MM.1S (cell line): ENCODE measurements around the gene IGF1R.
"Not testable (repeated sequence)": the region's sequence is repeated elsewhere in the genome, so short reads cannot be mapped to it uniquely, and the experiment has no call there.

Experiments
- DNase-seq: peaks from one replicate; pipeline ENCODE4 v3.0.0-alpha.2; 2015
- H2AFZ ChIP-seq: fragments of 300-600 bp; sonication (generic); 2 replicates; pipeline ENCODE4 v1.6.0; 2016; ENCODE audit warnings: antibody characterized with exemption, low read length
- H3F3A ChIP-seq: fragments of 300-600 bp; sonication (generic); 2 replicates; pipeline ENCODE4 v1.6.1; 2016; ENCODE audit warnings: mild to moderate bottlenecking, antibody characterized with exemption, low read length, moderate library complexity, mixed read lengths; ENCODE audit not compliant: insufficient read depth
- H3K27ac ChIP-seq: fragments of 300-600 bp; sonication (generic); 2 replicates; pipeline ENCODE4 v1.5.1; 2016; ENCODE audit warnings: mild to moderate bottlenecking, low read length
- H3K27me3 ChIP-seq: fragments of 300-600 bp; sonication (generic); replicated peaks from 2 replicates; pipeline ENCODE4 v1.6.0; 2016; ENCODE audit warnings: low read length; ENCODE audit not compliant: insufficient read depth
- H3K36me3 ChIP-seq: fragments of 300-600 bp; sonication (generic); replicated peaks from 2 replicates; pipeline ENCODE4 v1.6.1; 2016; ENCODE audit warnings: mild to moderate bottlenecking, low read length, mixed read lengths; ENCODE audit not compliant: insufficient read depth
- H3K4me1 ChIP-seq: fragments of 300-600 bp; sonication (generic); 2 replicates; pipeline ENCODE4 v1.6.1; 2016; ENCODE audit warnings: low read length, mixed read lengths
- H3K4me2 ChIP-seq: fragments of 300-600 bp; sonication (generic); 2 replicates; pipeline ENCODE4 v1.6.0; 2016; ENCODE audit warnings: low read depth, low read length
- H3K4me3 ChIP-seq: fragments of 300-600 bp; sonication (generic); 2 replicates; pipeline ENCODE4 v1.5.1; 2016; ENCODE audit warnings: low read length, mixed read lengths
- H3K79me2 ChIP-seq: fragments of 300-600 bp; sonication (generic); 2 replicates; pipeline ENCODE4 v1.6.1; 2016; ENCODE audit warnings: mixed run types, low read length, mixed read lengths
- H3K9ac ChIP-seq: fragments of 300-600 bp; sonication (generic); 2 replicates; pipeline ENCODE4 v1.6.1; 2016; ENCODE audit warnings: low read length, mixed read lengths
- H3K9me2 ChIP-seq: fragments of 300-600 bp; sonication (generic); replicated peaks from 2 replicates; pipeline ENCODE4 v1.6.1; 2016; ENCODE audit warnings: mild to moderate bottlenecking, low read length, mixed read lengths; ENCODE audit not compliant: insufficient read depth
- H3K9me3 ChIP-seq: fragments of 300-600 bp; sonication (generic); replicated peaks from 2 replicates; pipeline ENCODE4 v1.6.1; 2016; ENCODE audit warnings: mild to moderate bottlenecking, low read length, mixed read lengths; ENCODE audit not compliant: insufficient read depth
- H4K20me1 ChIP-seq: fragments of 300-600 bp; sonication (generic); 2 replicates; pipeline ENCODE4 v1.6.1; 2016; ENCODE audit warnings: mild to moderate bottlenecking, low read length, moderate library complexity, mixed read lengths; ENCODE audit not compliant: insufficient read depth
- CTCF ChIP-seq: fragments of 300-600 bp; sonication (generic); IDR thresholded peaks from 2 replicates; pipeline ENCODE4 v1.5.1; 2016; ENCODE audit warnings: antibody characterized with exemption, low read length, mixed read lengths
- EZH2 ChIP-seq: fragments of 300-600 bp; sonication (generic); optimal IDR thresholded peaks from 2 replicates; pipeline ENCODE3; 2017; ENCODE audit warnings: low read depth, mild to moderate bottlenecking, antibody characterized with exemption, low read length, mixed read lengths
- EZH2phosphoT487 ChIP-seq: fragments of 300-600 bp; sonication (generic); IDR thresholded peaks from 2 replicates; pipeline ENCODE4 v1.6.1; 2018; ENCODE audit warnings: antibody characterized with exemption, low read length

Gene IGF1R

GRCh38 chr15:98960555-98961050 lies 312.3 kb downstream of the IGF1R start:
- Histone ChIP-seq H3K9me2 (no peaks in the 10 kb centered on the region), H3K36me3 (0 out of 2 replicates have a peak, but pooled peaks cover 5% of the 10 kb centered on the region)

GRCh38 chr15:98963444-98963843 lies 315.1 kb downstream of the IGF1R start:
- H3K9me2 ChIP-seq, result no peaks in the 10 kb centered on the region

More at GRCh38 chr15:98960555-98961050, 312.3 kb downstream of the IGF1R start:
- Histone ChIP-seq H3K4me3 (no peak overlapping the region), H3K79me2 (no peaks in the 10 kb centered on the region), H3K4me2 (no peak overlapping the region), H3K9me3 (no peaks in the 10 kb centered on the region), H3K27ac (no peak overlapping the region), H3F3A (no peaks in the 10 kb centered on the region), H3K4me1 (no peaks in the 10 kb centered on the region), H3K27me3 (no peaks in the 10 kb centered on the region), H2AFZ (no peak overlapping the region), H3K9ac (no peak overlapping the region), H4K20me1 (no peaks in the 10 kb centered on the region)
- TF ChIP-seq EZH2 (no peak), EZH2phosphoT487 (no peak)
- no peak for DNase-seq

GRCh38 chr15:98964466-98965133 lies 316.3 kb downstream of the IGF1R start:
- Histone ChIP-seq H4K20me1 (no peaks in the 10 kb centered on the region), H3F3A (no peaks in the 10 kb centered on the region), H3K4me1 (no peaks in the 10 kb centered on the region), H3K4me3 (no peak overlapping the region), H3K9me3 (no peaks in the 10 kb centered on the region), H3K9ac (no peak overlapping the region), H3K79me2 (no peaks in the 10 kb centered on the region), H2AFZ (no peak overlapping the region), H3K9me2 (no peaks in the 10 kb centered on the region), H3K27me3 (no peaks in the 10 kb centered on the region), H3K4me2 (no peak overlapping the region), H3K36me3 (0 out of 2 replicates have a peak, but pooled peaks cover 5% of the 10 kb centered on the region), H3K27ac (no peak overlapping the region)
- TF ChIP-seq EZH2, result no peak
- no peak for TF ChIP-seq EZH2phosphoT487
- TF ChIP-seq CTCF, result no peak
- no peak for DNase-seq

More at GRCh38 chr15:98963444-98963843, 315.1 kb downstream of the IGF1R start:
- Histone ChIP-seq H3K9me3 (no peaks in the 10 kb centered on the region), H3K4me2 (no peak overlapping the region), H3K36me3 (0 out of 2 replicates have a peak, but pooled peaks cover 5% of the 10 kb centered on the region), H2AFZ (no peak overlapping the region), H3F3A (no peaks in the 10 kb centered on the region), H3K9ac (no peak overlapping the region), H3K27ac (no peak overlapping the region), H3K27me3 (no peaks in the 10 kb centered on the region), H4K20me1 (no peaks in the 10 kb centered on the region), H3K4me3 (no peak overlapping the region), H3K4me1 (no peaks in the 10 kb centered on the region), H3K79me2 (no peaks in the 10 kb centered on the region)
- no peak for DNase-seq
- TF ChIP-seq EZH2 (no peak), CTCF (no peak), EZH2phosphoT487 (no peak)

GRCh38 chr15:98965134-98965491 lies 316.8 kb downstream of the IGF1R start:
- not testable (repeated sequence) for H3K36me3 ChIP-seq, H3K9ac ChIP-seq, H3K4me1 ChIP-seq, H3F3A ChIP-seq, H3K9me2 ChIP-seq, H3K9me3 ChIP-seq, DNase-seq, H3K79me2 ChIP-seq, H3K4me3 ChIP-seq, H4K20me1 ChIP-seq, H2AFZ ChIP-seq, H3K4me2 ChIP-seq, H3K27me3 ChIP-seq, H3K27ac ChIP-seq
